Uterus (tissue), 2 donors: ENCODE results near the gene CCM2L.

Source experiments
- CTCF ChIP-seq, 4 experiments: fragments of 200-600 bp in 2 of 4; fragments of 450-650 bp in 2 of 4; sonication (generic) in 2 of 4; IDR thresholded peaks; one replicate each; pipeline ENCODE4 v1.5.1; 2016 to 2019; ENCODE audit warnings: antibody characterized with exemption in 4 of 4, mild to moderate bottlenecking in 2 of 4, moderate library complexity in 1 of 4
- POLR2A ChIP-seq, 2 donors: fragments of 450-650 bp; IDR thresholded peaks; one replicate each; pipeline ENCODE4 v1.6.1; 2016; ENCODE audit warnings: antibody characterized with exemption in 2 of 2, mild to moderate bottlenecking in 1 of 2, moderate library complexity in 1 of 2

DNA sequence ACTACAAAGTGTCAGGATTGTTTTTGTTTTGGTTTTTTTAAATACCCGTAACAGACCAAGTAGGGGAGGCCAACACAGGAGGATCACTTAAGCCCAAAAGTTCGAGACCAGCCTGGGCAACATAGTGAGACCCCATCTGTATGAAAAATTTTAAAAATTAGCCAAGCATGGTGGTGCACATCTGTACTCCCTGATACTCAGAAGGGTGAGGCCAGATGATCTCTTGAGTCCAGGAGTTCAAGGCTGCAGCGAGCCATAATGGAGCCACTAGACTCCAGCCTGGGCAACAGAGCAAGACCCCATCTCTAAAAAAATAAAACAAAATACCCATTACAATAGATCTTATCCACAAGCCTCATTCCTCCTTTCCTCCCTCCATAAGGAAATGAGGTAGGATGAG lies 70.5 kb downstream of the CCM2L start:
- no peak for TF ChIP-seq POLR2A (IDR thresholded peaks at IDR 0.05)
- no peak for TF ChIP-seq CTCF (IDR thresholded peaks at IDR 0.05)
